DMS153 treated with DMSO at 0.1 percent for 48 hours (cell line): ENCODE measurements around the gene TUB.

ENCODE experiments used
- DNase-seq: peaks from one replicate; lab custom pipeline; 2025; ENCODE audit not compliant: unreplicated experiment; lab: John Stamatoyannopoulos, UW

Gene TUB

DNA sequence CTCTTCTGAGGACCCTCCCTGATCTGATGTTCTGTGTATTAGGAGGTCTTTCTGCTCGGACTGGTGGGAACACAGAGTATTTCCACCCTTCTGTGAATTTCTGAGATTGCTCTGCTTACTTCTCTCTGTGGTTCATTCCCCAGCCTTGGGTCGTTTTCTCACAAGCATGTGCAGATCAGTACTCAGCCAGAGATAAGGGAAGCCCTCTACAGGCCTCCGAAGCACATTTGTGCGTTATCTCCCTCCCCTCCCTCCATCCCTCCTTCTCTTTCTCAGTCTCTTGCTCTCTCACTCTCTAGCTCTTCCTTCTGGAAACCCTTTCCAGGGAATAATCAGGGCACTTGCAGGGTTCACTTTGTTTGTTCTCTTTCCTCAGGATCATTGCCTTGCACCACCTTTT is 35.2 kb upstream of the TUB start:
- no peak for DNase-seq

DNA sequence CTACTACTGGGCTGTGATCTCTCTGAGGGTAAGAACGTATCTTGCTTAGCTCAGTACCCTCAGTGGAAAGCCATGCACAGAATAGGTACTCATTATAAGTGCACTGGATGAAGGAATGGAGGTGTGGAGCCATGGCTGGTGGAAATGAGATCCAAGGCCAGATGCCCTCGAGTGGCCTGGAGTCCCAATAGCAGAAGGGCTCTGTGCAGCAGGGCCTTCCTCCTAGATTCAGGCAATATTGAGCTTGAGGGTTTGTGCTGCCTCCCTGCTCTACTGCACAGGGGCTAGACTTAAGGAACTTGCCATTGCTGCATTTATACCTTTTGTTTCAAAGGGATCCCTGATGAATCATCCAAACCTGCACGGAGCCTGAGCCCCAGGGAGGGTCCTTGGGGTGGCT is 33.6 kb upstream of the TUB start:
- no peak for DNase-seq

DNA sequence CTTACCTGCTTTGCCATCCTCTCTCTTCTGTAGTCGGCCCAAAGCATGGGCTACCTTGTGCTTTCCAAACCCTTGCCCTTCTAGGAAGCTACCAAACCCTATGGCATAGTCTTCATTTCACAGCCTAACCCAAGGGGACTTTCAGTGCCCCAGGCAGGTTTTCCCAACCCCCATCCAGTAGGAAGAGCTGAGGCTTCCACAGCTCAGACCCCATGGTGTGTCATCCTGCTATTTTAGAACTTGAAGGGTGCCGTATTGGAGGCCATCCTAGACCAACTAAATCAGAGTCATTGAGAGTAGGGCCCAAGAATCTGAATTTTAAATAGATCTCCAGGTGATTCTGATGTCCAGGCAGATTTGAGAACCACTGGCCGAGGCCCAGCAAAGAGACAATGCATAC is 31.9 kb upstream of the TUB start:
- no peak for DNase-seq

DNA sequence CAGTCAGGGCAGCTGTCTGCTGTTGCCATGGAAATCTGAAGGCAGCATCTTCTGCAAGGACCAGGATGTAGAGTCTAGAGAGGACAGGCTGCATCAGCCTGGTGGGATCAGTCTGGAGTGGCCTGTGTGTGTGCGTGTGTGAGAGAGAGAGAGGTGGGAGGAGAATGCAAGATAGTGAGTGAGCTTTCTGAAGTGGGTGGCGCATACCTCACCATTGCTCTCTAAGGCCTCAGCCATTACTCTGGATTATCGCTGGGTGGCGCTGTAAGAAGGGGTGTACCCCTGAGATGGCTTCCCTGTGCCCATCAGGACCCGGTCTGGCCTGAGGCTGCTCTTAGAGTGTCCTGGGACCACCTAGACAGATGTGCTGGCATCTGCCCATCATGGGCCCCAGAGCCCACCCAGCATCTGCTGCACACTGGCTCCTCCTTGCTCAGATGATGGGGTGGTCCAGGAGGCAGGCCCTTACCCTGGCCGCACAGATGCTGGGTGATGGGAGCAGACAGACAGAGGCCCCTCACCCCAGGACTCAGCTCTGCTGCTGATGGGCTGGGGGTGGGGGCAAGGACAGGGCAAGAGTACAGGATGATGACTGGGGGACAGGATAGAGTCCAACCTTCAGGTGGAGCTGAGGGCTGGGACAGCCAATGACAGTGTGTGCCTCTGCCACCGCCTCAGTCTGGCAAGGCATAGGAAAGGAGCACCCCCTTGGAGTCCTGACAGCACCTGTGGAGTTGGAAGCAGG is 25.7 kb upstream of the TUB start:
- DNase-seq = no peak

DNA sequence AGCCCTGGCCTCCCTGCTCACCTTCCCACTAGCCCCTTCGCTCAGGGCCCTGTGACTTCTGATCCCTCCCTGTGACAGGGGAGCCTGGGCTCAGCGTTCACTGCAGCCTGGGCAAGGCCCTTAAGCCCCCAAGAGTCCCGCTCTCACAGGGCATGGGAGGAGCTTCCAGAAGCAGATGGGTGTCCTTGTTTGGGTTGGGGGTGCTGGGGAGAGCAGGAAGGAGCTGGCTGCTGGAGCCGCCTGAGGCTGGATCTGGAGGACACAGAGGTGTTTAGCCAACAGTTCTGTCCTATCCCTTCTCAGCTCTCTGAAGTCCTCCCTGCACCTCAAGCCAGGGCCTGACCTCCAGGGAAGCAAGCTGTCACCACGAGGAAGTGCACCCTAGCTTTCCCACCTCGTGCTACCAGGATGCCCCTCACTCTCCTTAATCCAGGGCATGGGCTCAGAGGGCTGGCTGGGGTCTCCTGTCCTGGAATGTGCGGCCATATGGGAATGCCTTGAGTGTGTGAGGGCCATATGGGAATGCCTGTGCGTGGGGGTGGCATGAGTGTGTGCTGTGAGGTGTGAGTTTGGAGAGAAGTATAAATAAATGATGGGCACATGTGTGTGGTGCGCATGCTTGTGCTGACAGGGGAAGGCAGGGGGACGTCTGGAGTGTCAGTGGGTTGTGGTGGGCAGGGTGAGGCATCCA is 25.0 kb upstream of the TUB start:
- no peak for DNase-seq

DNA sequence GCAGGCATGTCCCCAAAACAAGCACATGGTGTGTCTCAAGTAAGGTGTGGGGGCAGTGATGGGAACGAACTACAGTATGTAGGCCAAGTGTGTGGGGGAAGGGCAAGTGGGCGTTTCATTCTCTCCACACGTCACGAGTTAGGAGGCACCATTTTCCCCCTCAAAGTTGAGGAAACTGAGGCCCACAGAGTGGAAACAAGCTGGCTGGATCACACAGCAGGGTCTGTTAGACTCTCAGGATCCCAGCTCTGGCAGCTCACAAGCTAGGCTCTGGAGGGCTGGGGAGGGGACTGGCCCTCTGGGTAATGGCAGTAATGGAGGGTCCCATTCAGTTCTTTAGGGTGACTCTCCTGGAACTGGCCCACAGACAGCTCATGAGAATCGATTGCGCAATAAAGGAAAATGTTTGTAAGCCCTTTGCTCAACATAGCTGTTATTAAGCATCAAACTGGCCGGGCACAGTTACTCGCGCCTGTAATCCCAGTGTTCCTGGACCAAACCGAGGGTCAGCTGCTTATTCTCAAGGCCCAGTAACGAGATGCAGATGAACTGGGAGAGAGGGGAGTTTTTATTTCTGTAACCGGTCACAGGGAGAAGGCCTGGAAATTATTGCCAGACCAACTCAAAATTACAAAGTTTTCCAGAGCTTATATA is 24.1 kb upstream of the TUB start:
- DNase-seq = no peak

DNA sequence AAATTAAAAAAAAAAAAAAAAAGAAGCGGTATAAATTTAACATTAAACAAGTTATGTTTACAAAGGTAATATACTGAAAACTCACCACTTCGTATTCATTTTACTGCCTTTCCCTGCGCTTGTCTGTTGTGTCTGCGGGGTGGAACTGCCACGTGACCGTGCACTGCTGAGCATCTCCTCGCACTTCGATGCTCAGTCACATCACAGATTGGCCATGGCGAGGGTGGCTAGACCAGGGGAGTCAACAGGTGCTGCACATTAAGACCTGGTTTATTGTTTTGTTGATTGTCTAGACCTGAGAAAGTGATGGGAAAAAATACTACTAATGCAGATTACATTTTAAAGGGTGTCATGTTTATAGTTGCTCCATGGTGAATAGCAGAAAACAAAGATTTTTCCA is 22.8 kb upstream of the TUB start:
- DNase-seq = no peak

GRCh38 chr11:8059030-8059429 is 22.0 kb upstream of the TUB start:
- no peak for DNase-seq

- no peak for DNase-seq
These were observed 21.4 kb upstream of the TUB start for GRCh38 chr11:8059571-8060011.

- no peak for DNase-seq
These were observed 20.8 kb upstream of the TUB start for GRCh38 chr11:8060146-8060719.

GRCh38 chr11:8060801-8061554 is 20.0 kb upstream of the TUB start:
- DNase-seq = no peak

DNA sequence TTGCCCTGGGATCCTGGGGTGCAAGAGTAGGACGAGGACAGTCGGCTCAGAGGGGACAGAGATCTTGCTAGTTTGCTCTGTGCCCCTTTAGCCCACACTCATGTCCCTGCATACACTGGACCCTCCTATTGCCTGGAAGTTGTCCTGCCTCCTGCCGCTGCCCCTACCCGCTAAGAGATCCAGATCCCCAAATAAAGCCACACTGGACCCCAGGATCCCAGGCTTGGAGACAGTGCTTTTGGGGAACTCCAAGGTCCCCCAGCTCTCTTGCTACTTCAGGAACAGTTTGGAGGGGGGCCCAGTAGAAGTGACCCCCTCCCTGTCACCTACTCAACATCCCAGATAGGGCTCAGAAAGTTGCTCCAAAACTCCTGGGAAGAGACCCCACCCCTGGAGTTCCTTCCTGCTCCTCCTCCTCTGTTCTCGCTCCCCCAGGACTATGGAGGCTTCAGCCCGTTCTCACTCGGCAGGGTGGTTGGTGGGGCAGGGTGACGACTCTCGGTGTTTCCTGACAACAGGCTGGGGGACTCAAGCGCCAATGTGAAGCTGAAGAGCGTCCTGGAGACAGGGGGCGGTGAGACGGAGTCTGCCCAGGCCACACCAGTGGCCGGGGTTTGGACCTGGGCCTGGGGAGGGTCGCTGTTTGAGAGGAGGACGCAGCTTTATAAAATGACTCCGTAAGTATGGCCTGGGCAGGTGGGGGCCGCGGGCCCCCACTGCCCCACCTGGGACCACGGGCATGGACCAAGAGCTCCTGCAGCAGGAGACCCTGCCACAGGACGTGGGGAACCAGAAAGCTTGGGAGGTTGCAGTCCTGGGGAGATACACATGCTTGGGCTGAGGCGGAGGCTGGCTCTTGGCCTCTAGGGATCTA is 19.2 kb upstream of the TUB start:
- DNase-seq = no peak

GRCh38 chr11:8062781-8063257 is 18.2 kb upstream of the TUB start:
- DNase-seq = no peak

DNA sequence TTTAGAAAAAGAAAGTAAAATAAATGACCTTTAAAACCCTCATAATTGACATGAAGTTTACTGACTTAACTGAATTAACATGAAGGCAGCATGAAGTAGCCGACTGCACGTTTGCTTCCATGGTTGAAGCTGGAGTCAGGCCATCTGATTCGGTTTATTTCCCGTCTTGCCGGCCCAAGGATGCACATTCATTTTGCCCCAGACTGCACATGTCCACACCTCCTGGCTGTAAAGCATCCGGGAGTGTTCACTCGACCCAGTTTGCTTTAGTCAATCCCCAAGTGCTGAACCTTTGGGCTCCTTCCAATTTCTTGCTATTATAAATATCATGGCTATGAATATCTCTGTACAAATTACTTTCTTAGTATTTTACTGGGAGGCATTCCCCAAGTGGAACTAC is 17.7 kb upstream of the TUB start:
- DNase-seq = no peak

GRCh38 chr11:8065031-8065430 is 16.0 kb upstream of the TUB start:
- no peak for DNase-seq

- no peak for DNase-seq
These were observed 14.7 kb upstream of the TUB start for GRCh38 chr11:8066036-8066910.

DNA sequence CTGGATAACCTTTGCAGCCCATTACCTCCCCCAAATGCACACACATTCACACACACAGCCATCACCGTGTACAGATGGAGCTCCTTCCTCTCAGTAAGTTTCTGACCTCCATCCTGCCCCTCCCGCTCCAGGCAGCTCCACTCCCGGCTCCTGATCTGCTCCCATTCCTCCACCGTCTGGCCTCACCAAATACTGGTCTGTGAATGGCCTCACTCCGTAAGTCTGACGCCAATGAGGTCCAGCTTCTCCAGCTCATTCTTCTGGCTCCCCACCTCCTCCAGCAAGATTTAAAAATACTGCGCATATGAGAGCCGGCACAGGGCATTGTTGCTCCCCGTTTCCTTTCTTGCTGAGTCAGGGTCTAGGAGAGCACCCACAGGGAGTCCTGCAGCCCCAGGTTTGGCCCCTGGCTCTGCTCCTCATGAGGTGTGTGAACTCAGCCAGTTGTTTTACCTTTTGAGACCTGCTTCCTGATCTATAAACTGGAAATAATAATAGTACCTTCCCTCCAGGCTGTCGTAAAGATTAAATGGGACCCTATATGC is 14.0 kb upstream of the TUB start:
- no peak for DNase-seq

DNA sequence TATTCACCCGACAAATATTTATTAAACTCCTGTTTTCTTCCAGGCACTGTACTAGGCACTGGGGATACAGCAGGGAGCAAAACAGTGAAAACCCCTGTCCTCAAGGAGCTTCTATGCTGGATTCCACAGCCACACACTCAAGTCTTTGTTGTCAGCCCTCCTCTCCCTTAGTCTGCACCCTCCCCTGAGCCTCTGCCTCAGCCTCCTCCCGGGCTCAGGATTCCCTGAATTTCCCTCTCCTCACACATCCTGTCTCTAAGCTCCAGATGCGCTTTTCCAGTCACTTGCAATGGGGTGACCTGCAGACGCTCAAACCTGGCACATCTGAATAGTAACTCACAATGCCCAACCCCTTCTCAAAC is 13.5 kb upstream of the TUB start:
- DNase-seq = no peak
